Stimulated activated CD4-positive, alpha-beta T cell treated with anti-CD3 and anti-CD28 coated beads, Interleukin-15, amount 100 ng/mL, for 48 hours (primary cell): ENCODE measurements around the gene ECHDC1.

ENCODE experiments used
- DNase-seq, 2 donors: peaks; one replicate each; pipeline ENCODE4 v3.0.0-alpha.2; 2020; ENCODE audit warnings: low read depth in 2 of 2

The ECHDC1 gene

GRCh38 chr6:127289934-127290333 is 53.5 kb downstream of the ECHDC1 start:
- DNase-seq = no peak

- DNase-seq = no peak
These were observed 54.7 kb downstream of the ECHDC1 start for GRCh38 chr6:127288705-127289104.

- DNase-seq = no peak
These were observed 61.2 kb downstream of the ECHDC1 start for GRCh38 chr6:127282184-127282583.

- no peak for DNase-seq
These were observed 63.6 kb downstream of the ECHDC1 start for GRCh38 chr6:127279815-127280214.

- no peak for DNase-seq
These were observed 65.2 kb downstream of the ECHDC1 start for GRCh38 chr6:127277878-127278843.

- no peak for DNase-seq
These were observed 67.1 kb downstream of the ECHDC1 start for GRCh38 chr6:127276331-127276730.

- DNase-seq = no peak
These were observed 69.9 kb downstream of the ECHDC1 start for GRCh38 chr6:127273499-127273898.

GRCh38 chr6:127272576-127272975 is 70.8 kb downstream of the ECHDC1 start:
- DNase-seq = no peak

- DNase-seq = no peak
These were observed 75.5 kb downstream of the ECHDC1 start for GRCh38 chr6:127267646-127268625.

GRCh38 chr6:127266892-127267645 is 76.3 kb downstream of the ECHDC1 start:
- DNase-seq = peak; percentile 20 to 40

GRCh38 chr6:127266178-127266891 is 77.1 kb downstream of the ECHDC1 start, which contains the start of gene RNF146:
Gene RNF146, plus strand, starts transcription at chr6:127266864. Its CDS starts 13,475 bp downstream, at chr6:127280339.
- DNase-seq = peak; percentile 41 to 59

GRCh38 chr6:127263481-127263880 is 79.9 kb downstream of the ECHDC1 start:
- DNase-seq = no peak

GRCh38 chr6:127262896-127263295 is 80.5 kb downstream of the ECHDC1 start:
- DNase-seq = no peak

GRCh38 chr6:127255286-127255685 is 88.1 kb downstream of the ECHDC1 start:
- no peak for DNase-seq

- DNase-seq = no peak
These were observed 93.8 kb downstream of the ECHDC1 start for GRCh38 chr6:127249621-127250020.

GRCh38 chr6:127247114-127248096 is 96.0 kb downstream of the ECHDC1 start:
- DNase-seq = no peak

- DNase-seq = no peak
These were observed 99.9 kb downstream of the ECHDC1 start for GRCh38 chr6:127243501-127243900.
